ENCODE results near the gene PVALEF.

DNA sequence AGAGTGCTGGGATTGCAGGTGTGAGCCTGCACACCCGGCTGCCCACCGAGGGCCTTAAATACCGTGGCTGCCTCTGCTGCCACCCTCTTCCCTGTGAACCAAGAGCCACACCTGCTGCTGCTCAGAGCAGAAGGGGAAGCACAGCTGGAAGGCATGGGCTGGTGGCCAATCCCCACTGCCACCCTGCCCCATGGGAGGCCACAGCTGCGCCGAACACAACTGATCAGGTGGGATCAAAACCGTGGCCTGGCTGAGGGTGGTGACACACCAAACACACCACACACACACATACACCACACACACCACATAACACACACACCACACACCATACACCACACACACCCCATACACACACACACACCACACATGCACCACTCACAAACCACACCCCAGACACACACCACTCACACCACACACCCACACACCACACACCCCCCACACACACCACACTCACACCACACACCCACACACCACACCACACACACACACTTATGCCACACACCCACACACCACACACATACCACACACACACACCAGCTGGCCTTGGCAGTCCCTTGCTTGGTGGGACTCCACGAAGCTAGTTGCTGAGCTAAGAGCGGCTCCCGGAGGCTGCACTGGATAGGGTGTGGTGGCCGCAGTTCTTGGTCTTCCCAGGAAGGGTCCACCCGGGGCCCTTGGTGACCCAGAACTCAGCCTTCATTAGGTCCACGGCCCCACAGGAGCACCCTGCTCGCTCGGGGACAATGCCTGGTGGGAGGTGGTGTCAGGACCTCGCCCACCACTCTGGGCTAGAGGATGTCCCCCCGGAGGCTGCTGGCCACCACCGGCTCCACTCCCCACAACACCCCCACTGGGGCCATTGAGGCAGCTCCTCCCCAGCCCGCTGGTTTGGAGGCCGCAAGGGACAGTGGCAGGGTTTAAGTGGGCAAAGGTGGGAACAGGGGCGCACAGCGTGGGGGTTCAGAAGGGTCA, 42.6 kb downstream of the PVALEF start:
- TF ChIP-seq, protein P1, sequence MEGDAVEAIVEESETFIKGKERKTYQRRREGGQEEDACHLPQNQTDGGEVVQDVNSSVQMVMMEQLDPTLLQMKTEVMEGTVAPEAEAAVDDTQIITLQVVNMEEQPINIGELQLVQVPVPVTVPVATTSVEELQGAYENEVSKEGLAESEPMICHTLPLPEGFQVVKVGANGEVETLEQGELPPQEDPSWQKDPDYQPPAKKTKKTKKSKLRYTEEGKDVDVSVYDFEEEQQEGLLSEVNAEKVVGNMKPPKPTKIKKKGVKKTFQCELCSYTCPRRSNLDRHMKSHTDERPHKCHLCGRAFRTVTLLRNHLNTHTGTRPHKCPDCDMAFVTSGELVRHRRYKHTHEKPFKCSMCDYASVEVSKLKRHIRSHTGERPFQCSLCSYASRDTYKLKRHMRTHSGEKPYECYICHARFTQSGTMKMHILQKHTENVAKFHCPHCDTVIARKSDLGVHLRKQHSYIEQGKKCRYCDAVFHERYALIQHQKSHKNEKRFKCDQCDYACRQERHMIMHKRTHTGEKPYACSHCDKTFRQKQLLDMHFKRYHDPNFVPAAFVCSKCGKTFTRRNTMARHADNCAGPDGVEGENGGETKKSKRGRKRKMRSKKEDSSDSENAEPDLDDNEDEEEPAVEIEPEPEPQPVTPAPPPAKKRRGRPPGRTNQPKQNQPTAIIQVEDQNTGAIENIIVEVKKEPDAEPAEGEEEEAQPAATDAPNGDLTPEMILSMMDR (optimal IDR thresholded peaks at IDR 0.05 in 1 of 3, IDR thresholded peaks at IDR 0.05 in 1 of 3, conservative IDR thresholded peaks at IDR 0.05 in 1 of 3; ENCODE audit: extremely low read depth in 1 of 3, insufficient read depth in 2 of 3, low read length in 3 of 3): no peak
- TF ChIP-seq EZH2 (IDR thresholded peaks at IDR 0.05; ENCODE audit: low read length): no peak

Data from keratinocyte (primary cell).